DLD1 (cell line): ENCODE measurements around the gene TTR.

ENCODE experiments used
- in situ Hi-C: cut with HindIII; loops from 2 replicates; pipeline ENCODE4 v1.10.0; 2017; ENCODE audit warnings: low sequenced_read_pairs

TTR gene

DNA sequence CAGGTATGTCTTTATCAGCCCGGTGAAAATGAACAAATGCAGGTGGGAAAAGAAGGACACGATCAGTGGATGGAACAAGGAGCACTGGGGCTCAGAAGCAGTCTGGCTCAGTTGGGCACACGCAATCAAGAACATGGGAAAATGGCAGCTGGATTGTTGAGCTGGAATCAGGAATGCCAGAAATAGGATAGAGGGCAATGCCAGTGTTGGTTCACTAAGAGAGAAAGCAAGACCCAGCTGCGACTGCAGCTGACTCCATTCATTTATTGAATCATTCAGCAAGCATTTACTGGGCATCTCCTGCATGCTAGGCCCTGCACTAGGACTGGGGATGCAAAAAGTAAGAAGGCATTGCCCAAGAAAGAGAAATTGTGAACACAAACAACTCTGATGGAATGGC is 13.6 kb upstream of the TTR start:
- in situ Hi-C loops = no loop called here

DNA sequence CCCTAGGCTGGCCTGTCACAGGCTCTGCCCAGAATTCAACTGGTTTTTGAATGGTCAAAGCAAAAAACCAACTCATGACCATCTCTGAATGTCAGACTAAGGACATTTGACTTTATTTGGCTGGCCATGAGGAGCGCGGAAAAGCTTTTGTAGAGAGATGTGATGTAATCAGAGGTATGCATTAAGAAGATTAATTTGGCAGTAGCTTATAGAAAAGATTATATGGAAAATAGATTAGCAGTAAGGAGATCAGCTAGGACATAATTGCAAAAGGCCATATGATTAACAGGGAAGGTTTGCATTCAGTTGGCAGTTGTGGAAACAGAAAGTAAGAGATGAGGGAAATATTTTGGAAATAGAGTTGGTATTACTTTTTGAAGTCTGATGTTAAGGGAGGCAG is 12.3 kb upstream of the TTR start:
- in situ Hi-C loops = no loop called here

DNA sequence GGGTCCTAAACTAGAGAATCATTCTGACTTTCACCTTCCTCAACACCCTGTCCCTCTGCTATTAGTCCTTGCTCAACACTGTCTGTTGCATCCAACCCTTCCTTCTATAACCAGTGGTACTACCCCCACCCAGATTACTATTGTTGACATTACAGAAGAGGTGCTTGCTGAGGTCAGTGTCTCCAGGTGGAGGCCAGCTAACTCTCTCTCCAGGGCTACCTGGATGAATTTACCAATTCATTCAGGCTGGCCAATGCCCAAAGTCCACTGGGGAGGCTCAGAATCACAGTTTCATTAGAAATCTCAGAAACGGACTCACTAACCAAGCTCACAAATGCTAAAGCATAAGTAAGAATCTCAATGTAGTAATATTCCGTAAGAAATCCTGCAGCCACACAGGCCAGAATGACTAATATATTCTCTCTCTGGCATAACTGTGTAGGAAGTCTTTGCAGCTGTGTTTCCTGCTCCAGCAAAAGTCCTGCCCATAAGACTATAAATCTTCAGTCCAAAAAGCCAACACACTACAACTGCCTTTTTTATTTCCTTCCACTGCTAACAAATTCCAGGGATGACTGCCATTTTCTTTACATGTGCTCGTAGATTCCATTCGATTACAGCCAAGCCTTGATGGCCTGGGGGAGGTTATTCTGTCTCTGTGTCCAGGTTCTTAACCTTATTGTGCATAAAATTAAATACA is 10.0 kb upstream of the TTR start:
- in situ Hi-C loops = no loop called here

DNA sequence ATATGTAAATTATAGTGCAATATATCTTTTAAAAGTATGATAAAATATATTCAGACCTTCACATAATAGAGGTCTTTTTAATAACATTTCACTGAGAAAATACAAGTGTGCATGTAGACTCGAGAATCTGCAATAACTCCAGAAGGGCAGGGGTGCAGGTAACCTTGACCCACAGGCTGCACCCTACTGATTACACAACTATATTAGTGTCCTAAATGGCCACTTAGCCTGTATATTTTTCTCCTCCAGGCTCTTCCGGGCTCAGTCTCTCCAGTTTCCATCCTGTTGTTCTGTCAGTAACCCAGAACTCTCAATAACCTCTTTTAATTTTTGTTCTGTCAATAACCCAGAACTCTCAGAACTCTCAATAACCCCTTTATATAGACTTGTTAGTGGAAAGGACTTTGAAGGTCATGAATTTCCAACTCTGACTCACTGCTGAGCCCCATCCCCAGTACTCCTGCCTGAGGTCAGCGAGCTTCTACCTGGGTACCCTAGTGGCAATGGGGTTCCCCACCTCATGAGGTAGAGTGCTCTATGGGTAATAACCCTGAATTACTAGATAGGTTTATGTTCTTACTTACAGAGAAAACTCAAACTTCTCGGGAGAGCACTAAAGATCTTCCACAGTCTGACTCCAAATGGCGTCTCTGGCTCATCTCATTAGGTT is 8.4 kb upstream of the TTR start:
- in situ Hi-C loops = no loop called here

DNA sequence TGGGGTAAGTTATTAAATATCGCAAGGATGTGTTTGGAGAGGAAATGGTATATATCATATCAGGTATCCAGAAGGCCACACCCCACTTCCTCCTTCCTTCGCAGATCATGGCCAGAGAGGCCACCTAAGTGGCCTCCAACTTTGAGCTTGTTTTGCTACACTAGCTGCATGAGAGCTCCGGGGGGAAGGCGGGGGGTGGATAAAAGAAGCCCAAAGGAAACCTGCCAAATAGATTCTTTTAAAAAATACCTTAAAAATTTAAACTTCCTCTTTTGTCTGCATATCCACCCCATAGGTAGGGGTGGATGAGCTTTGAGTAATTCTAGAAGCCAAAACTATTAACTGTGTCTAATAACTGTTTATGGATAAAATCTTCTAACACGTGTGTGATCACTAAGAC is 5.7 kb upstream of the TTR start:
- in situ Hi-C loops = no loop called here

DNA sequence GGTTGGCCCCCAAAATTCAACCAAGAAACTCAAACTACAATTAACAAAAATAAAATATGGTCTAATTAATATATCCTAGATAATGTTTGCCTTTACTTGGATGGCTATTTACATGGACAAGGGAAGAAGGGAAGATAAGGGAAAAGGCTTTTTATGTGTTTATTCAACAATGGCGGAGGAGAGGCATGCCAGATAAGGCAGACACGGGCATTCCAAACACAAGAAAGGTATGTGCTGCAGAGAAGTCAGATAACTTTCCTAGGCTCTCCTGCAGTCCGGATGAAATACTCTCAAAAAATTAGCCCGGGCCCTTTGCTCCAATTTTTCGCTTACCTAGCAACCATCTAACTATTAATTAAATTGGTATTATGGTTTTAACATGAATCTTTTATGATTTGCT is 5.1 kb upstream of the TTR start:
- in situ Hi-C loops = no loop called here

DNA sequence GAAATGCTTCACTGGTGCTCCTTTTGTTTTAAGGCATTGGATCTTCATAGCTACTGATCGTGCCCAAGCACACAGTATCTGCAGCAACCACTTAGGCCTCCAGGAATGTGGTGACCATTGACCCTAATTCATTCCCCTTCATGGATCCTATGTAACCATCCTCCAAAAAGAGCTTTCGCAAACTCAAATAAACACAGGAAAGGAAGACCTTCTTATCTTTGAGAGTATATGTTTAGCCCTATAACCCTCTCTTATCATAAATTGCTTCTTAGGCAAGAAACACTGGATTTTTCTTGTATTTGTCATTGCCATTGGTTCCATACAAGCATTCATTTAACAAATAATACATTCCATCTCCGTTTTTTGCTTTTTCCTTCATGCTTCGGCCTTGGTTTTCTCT is 4.1 kb upstream of the TTR start:
- in situ Hi-C loops = no loop called here

DNA sequence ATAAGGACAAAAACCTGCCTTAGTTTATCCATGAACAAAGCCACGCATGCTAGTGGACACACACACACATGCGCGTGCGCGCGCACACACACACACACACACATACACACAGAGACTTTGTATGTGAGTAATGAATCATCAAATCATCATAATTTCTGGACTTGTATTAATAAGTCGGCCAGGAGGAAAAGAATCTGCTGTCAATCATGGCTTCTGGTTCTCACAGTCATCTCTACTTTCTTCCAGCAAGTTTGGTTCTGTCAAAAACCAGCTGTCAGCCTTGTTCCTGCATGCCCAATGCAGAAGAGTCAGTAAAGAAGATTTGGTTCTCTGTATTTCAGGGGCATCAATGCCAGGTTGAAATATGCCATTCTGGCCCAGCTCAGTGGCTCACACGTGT is 1.1 kb upstream of the TTR start:
- in situ Hi-C loops = no loop called here

DNA sequence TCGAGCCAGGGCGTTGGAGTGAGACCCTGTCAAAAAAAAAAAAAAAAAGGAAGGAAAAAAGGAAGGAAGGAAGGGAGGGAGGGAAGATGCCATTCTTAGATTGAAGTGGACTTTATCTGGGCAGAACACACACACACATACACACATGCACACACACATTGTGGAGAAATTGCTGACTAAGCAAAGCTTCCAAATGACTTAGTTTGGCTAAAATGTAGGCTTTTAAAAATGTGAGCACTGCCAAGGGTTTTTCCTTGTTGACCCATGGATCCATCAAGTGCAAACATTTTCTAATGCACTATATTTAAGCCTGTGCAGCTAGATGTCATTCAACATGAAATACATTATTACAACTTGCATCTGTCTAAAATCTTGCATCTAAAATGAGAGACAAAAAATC is 564 bp upstream of the TTR start:
- in situ Hi-C loops = no loop called here

DNA sequence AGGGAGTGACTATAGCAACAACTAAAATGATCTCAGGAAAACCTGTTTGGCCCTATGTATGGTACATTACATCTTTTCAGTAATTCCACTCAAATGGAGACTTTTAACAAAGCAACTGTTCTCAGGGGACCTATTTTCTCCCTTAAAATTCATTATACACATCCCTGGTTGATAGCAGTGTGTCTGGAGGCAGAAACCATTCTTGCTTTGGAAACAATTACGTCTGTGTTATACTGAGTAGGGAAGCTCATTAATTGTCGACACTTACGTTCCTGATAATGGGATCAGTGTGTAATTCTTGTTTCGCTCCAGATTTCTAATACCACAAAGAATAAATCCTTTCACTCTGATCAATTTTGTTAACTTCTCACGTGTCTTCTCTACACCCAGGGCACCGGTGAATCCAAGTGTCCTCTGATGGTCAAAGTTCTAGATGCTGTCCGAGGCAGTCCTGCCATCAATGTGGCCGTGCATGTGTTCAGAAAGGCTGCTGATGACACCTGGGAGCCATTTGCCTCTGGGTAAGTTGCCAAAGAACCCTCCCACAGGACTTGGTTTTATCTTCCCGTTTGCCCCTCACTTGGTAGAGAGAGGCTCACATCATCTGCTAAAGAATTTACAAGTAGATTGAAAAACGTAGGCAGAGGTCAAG is 955 bp downstream of the TTR start:
- in situ Hi-C loops = no loop called here

DNA sequence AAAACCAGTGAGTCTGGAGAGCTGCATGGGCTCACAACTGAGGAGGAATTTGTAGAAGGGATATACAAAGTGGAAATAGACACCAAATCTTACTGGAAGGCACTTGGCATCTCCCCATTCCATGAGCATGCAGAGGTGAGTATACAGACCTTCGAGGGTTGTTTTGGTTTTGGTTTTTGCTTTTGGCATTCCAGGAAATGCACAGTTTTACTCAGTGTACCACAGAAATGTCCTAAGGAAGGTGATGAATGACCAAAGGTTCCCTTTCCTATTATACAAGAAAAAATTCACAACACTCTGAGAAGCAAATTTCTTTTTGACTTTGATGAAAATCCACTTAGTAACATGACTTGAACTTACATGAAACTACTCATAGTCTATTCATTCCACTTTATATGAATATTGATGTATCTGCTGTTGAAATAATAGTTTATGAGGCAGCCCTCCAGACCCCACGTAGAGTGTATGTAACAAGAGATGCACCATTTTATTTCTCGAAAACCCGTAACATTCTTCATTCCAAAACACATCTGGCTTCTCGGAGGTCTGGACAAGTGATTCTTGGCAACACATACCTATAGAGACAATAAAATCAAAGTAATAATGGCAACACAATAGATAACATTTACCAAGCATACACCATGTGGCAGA is 3.6 kb downstream of the TTR start:
- in situ Hi-C loops = no loop called here

DNA sequence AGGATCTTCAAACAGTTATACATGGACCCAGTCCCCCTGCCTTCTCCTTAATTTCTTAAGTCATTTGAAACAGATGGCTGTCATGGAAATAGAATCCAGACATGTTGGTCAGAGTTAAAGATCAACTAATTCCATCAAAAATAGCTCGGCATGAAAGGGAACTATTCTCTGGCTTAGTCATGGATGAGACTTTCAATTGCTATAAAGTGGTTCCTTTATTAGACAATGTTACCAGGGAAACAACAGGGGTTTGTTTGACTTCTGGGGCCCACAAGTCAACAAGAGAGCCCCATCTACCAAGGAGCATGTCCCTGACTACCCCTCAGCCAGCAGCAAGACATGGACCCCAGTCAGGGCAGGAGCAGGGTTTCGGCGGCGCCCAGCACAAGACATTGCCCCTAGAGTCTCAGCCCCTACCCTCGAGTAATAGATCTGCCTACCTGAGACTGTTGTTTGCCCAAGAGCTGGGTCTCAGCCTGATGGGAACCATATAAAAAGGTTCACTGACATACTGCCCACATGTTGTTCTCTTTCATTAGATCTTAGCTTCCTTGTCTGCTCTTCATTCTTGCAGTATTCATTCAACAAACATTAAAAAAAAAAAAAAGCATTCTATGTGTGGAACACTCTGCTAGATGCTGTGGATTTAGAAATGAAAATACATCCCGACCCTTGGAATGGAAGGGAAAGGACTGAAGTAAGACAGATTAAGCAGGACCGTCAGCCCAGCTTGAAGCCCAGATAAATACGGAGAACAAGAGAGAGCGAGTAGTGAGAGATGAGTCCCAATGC is 4.6 kb downstream of the TTR start:
- in situ Hi-C loops = no loop called here

DNA sequence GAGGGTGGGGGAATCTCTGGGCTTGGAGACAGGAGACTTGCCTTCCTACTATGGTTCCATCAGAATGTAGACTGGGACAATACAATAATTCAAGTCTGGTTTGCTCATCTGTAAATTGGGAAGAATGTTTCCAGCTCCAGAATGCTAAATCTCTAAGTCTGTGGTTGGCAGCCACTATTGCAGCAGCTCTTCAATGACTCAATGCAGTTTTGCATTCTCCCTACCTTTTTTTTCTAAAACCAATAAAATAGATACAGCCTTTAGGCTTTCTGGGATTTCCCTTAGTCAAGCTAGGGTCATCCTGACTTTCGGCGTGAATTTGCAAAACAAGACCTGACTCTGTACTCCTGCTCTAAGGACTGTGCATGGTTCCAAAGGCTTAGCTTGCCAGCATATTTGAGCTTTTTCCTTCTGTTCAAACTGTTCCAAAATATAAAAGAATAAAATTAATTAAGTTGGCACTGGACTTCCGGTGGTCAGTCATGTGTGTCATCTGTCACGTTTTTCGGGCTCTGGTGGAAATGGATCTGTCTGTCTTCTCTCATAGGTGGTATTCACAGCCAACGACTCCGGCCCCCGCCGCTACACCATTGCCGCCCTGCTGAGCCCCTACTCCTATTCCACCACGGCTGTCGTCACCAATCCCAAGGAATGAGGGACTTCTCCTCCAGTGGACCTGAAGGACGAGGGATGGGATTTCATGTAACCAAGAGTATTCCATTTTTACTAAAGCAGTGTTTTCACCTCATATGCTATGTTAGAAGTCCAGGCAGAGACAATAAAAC is 6.5 kb downstream of the TTR start:
- in situ Hi-C loops = no loop called here

DNA sequence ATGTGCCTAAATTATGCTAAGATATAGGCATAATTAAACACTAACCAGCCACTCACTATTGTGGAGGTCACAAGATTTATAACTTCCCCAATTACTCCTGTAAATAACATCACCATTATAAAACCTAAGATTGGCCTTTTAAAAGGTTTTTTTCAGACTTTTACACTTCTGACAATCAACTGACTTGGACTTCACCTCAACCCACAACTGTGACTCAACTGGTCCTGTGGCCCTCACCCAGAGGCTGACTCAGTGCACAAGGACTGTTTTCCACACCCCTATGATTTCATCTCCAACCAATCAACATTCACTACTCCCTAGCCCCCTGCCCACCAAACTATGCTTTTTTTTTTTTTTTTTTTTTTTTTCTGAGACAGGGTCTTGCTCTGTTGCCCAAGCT is 11.6 kb downstream of the TTR start:
- in situ Hi-C loops = no loop called here

DNA sequence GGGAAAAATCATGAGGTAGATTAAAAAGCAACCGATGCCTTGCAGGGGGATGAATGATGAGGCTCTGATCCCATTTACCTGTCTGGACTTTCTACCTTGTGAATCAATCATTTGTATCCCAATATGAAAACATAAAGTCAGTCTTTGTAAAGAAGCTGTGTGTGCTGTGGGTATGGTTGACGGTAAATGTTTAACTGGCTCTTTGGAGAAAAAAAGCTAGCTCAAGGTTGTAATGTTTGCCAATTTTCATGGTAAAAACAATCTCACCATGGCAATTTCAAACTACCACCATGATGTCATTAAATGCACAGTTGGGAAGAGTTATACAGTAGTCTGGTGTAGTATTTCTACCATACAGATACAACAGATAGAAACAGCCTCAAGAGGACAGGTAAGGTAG is 14.6 kb downstream of the TTR start:
- in situ Hi-C loops = no loop called here

DNA sequence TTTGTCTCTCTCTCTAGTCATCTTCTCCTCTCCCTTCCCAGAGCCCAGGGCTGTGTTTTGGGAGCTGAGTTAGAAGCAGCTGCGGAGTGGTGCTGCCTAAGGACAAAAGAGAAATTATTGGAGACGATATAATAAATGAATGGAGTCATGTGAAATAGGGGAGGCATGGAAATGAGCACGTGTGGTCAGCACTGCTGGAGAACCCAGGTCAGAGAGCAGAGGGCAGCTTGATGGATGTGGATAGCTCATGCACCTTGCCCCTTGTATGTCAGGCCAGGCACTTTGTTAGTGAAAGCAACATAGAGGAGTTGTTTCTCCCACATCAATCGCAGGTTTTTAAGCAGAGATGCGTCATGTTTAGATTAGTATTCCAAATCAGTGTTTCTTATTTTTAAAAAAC is 15.7 kb downstream of the TTR start:
- in situ Hi-C loops = no loop called here

DNA sequence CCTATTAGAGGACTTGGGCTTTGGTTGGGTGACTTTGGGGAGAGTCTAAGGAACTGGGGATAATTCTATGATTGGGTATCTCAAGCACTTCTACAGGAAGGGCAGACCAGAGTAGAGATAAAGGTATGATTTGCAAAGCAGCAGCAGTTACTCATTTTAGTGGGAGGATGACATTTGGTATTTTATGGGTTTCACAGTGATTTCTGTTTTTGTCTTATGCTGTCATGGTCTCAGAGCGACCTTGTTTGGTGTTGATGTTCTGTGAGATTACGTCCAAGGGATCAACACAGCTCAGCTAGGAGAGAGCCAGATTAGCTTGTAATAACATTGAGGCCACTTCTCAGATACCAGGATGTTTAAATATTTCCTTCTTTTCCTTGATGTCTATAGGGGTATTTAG is 18.2 kb downstream of the TTR start:
- in situ Hi-C loops = no loop called here

DNA sequence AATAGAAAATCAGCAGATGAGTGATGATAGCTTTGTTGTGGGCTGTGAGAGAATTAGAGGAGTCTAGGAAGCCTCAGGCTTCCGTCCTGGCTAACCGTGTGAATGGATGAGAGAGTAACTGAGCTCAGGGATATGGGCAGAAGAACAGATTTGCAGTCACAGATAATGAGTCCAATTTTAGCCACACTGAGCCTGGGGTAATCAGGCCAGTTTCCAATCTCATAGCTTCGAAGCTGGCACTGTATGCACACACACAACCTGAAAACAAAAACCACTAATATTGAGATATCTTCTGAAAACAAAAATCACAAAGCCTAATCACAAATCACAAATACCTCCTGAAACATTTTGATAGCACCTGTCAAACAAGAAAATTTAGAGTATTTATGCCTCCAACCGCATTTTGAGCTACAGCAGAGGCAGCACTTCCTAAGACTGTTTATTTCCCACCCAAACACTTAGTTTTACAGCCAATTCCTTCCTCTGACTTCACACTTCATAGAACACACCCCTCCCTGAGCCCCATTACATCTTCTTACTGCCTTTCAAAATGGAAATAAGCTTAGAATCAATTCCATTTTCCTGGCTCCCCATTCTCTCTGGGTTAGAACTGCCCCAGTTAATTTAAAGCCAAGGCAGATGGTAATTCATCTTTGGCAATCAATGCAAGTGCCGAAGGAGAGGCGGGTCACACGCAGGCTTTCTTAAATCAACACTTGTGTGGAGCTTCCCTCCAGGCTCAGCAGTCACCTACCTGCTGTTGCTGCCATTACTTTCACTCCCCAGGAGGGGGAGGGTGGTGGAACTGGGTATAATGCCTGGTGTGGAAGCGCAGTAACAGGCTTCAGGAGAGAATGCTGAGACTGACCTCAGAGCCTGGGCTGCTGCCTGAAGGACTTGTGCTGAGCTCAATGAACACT is 18.9 kb downstream of the TTR start:
- in situ Hi-C loops = no loop called here

DNA sequence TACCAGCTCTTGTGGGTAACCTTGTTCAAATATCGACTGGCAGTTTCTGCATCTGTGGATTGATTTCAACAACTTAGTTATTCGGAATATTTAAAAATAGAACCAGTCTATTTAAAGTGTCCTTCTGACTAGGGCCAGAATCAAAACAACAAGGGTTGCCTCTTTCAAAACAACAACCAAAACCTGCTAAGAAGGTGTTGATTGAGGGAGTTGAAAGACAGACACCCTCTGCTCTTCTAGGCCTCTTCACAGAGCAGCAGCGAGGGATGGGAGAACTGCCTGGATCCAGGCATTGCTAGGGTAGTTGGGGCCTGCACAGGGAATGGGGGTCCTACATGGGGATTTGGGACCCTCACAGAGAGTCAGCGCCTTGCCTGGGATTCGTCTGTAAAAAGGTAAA is 19.8 kb downstream of the TTR start:
- in situ Hi-C loops = no loop called here
